Endothelial cell of umbilical vein (primary cell): ENCODE measurements around the gene STX16. TPM values are rescaled to one million over a fixed set of nuclear protein-coding genes. Genes with fewer than 3 reads are reported as not detected.
A peak's percentile ranks its signal among the peaks of the same experiment; 100 is the strongest.

Experiments
- BruUV-seq: library from RNA; stranded (reverse); fragments of 400-500 nt; replicated peaks from 2 replicates; lab custom pipeline; 2021; lab: Mats Ljungman, UMichigan
- CTCF ChIA-PET: fragments of 300-600, 350-600 bp; sonication (Branson Sonifier 250); formaldehyde crosslinking; loops from one replicate; lab custom pipeline; 2021; ENCODE audit warnings: antibody characterized with exemption, inconsistent platforms; lab: Charles Lee
- POLR2A ChIA-PET: fragments of 300-600, 350-600 bp; sonication (Branson Sonifier 250); formaldehyde crosslinking; loops from one replicate; lab custom pipeline; 2021; ENCODE audit warnings: antibody characterized with exemption, inconsistent platforms; lab: Charles Lee
- DNase-seq: peaks from one replicate; pipeline ENCODE4 v3.0.0-alpha.2; 2011; ENCODE audit warnings: low read depth, low spot score
- FAIRE-seq: peaks from 2 replicates; lab custom pipeline; 2011; peaks lifted over from hg19 to GRCh38; lab: Jason Lieb, UNC
- H2AFZ ChIP-seq: 2 replicates; pipeline ENCODE4 v1.6.0; 2012; ENCODE audit warnings: low read depth, low read length, control low read depth, inconsistent platforms
- H3K27ac ChIP-seq: 2 replicates; pipeline ENCODE4 v1.5.1; 2011; ENCODE audit warnings: low read depth, mild to moderate bottlenecking, control low read depth, low read length, moderate library complexity; ENCODE audit not compliant: insufficient read depth
- H3K27me3 ChIP-seq, 2 experiments: 2 replicates each; pipeline versions ENCODE4 v1.6.0 to v1.6.1; 2011; ENCODE audit warnings: low read length in 2 of 2, mixed read lengths in 1 of 2; ENCODE audit not compliant: control insufficient read depth in 2 of 2, insufficient read depth in 2 of 2
- H3K36me3 ChIP-seq, 2 experiments: 2 replicates in 1 of 2; 3 replicates in 1 of 2; pipeline ENCODE4 v1.5.1; 2011; ENCODE audit warnings: low read length in 2 of 2, mild to moderate bottlenecking in 1 of 2, moderate library complexity in 1 of 2; ENCODE audit not compliant: control insufficient read depth in 2 of 2, insufficient read depth in 2 of 2; ENCODE audit errors: extremely low read depth in 1 of 2
- H3K4me1 ChIP-seq: 3 replicates; pipeline ENCODE4 v1.5.1; 2011; ENCODE audit warnings: mild to moderate bottlenecking, low read length; ENCODE audit not compliant: control insufficient read depth, insufficient read depth; ENCODE audit errors: extremely low read depth
- H3K4me2 ChIP-seq: 2 replicates; pipeline ENCODE4 v1.6.1; 2011; ENCODE audit warnings: low read length, control low read depth, mixed read lengths; ENCODE audit not compliant: insufficient read depth
- H3K4me3 ChIP-seq, 3 experiments: fragments of 200-600 bp in 1 of 3; sonication (generic), shearing (Covaris generic) in 1 of 3; replicated peaks in 1 of 3; 2 replicates each; pipeline ENCODE4 v1.5.1; 2011 to 2016; ENCODE audit warnings: control low read depth in 3 of 3, low read length in 3 of 3, mild to moderate bottlenecking in 2 of 3, inconsistent platforms in 1 of 3, low read depth in 1 of 3, moderate library complexity in 1 of 3; ENCODE audit not compliant: insufficient read depth in 1 of 3
- H3K79me2 ChIP-seq: 2 replicates; pipeline ENCODE4 v1.6.0; 2012; ENCODE audit warnings: low read length, inconsistent platforms; ENCODE audit not compliant: control insufficient read depth, insufficient read depth
- H3K9ac ChIP-seq: replicated peaks from 2 replicates; pipeline ENCODE3; 2011; ENCODE audit warnings: low read length, control low read depth; ENCODE audit not compliant: insufficient read depth; ENCODE audit errors: extremely low read depth
- H3K9me1 ChIP-seq: replicated peaks from 3 replicates; pipeline ENCODE4 v1.6.0; 2011; ENCODE audit warnings: mild to moderate bottlenecking, low read length; ENCODE audit not compliant: control insufficient read depth, insufficient read depth; ENCODE audit errors: extremely low read depth
- H3K9me3 ChIP-seq: replicated peaks from 2 replicates; pipeline ENCODE4 v1.5.1; 2012; ENCODE audit warnings: low read length, inconsistent platforms; ENCODE audit not compliant: control insufficient read depth, insufficient read depth
- H4K20me1 ChIP-seq: replicated peaks from 2 replicates; pipeline ENCODE3; 2011; ENCODE audit warnings: mild to moderate bottlenecking, low read length; ENCODE audit not compliant: control insufficient read depth, insufficient read depth; ENCODE audit errors: extremely low read depth
- EZH2 ChIP-seq: IDR thresholded peaks from 2 replicates; pipeline ENCODE4 v1.6.1; 2012; ENCODE audit warnings: borderline replicate concordance, low read depth, mild to moderate bottlenecking, moderate library complexity, low read length, inconsistent platforms; ENCODE audit not compliant: severe bottlenecking
- MYC ChIP-seq: IDR thresholded peaks from one replicate; pipeline ENCODE4 v1.6.1; 2011; ENCODE audit warnings: mild to moderate bottlenecking, low read depth, low read length
- POLR2A ChIP-seq: IDR thresholded peaks from 2 replicates; pipeline ENCODE4 v1.6.1; 2012; ENCODE audit warnings: low read depth, mild to moderate bottlenecking, control low read depth, low read length
- POLR2AphosphoS5 ChIP-seq: IDR thresholded peaks from 2 replicates; pipeline ENCODE4 v1.6.1; 2012; ENCODE audit warnings: low read depth, mild to moderate bottlenecking, control low read depth, low read length, moderate library complexity; ENCODE audit not compliant: insufficient read depth
- dilution Hi-C: fragments of 300-500 bp; cut with MboI; formaldehyde crosslinking; loops from one replicate; pipeline ENCODE4 v1.15.0; 2019; ENCODE audit warnings: low sequenced_read_pairs; ENCODE audit not compliant: extremely low pct_ligation_motif_present
- intact Hi-C: fragments of 100-400 bp; cut with micrococcal nuclease; formaldehyde crosslinking; loops from one replicate; pipeline ENCODE4 v1.10.0; 2022
- polyA plus RNA-seq, 4 experiments: library from polyadenylated mRNA; depleted of rRNA in 3 of 4; stranded (reverse) in 3 of 4; unstranded in 1 of 4; fragments of >200 nt; gene quantifications; 2 replicates each; pipeline versions ENCODE4 v1.2.1 to v1.2.3, GENCODE V29; 2011 to 2012; ENCODE audit warnings: missing spikeins in 1 of 4
- total RNA-seq: library from RNA; stranded (reverse); gene quantifications from 2 replicates; pipeline ENCODE4 v1.2.3, GENCODE V29; 2021

Gene STX16
- total and polyA plus RNA-seq, 2 donors (not counting 3 experiments of a cell fraction or from before 2014, with no cell fraction given), result 43.1 to 63.5 TPM

DNA sequence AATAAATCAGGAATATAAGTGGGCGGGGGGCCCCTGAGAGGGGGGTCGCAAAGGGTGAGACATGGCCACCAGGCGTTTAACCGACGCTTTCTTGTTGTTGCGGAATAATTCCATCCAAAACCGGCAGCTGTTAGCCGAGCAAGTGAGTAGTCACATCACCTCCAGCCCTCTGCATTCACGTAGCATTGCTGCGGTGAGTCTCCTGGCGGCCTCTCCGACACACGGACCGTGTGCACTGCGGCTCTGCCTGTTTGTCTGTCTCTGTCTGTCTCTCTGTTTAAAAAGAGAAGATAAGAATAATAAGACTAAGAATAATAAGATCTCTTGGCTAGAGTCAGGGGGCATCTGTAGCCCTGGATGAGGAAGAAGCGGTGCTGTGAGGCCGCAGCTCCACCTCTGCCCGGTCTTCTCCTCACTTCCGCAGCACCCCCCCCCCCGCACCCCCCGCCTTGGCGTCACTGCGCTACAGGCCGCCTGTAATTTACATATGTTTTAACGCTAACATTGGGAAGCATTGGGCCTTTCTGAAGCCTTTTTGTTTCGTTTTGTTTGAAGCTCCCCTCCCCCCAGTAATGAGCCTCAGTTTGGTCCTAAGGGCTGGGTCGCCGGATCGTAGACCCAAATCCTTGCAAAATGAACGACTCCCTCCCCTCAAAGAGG lies 993 bp downstream of the STX16 start:
- Histone ChIP-seq H3K79me2 (peaks cover 60% of the 10 kb centered on the region), H3K36me3 (peaks cover 0 to 2% of the 10 kb centered on the region in 2 experiments), H3K4me2 (peak overlapping the region; percentile 97), H3K27me3 (no peaks in the 10 kb centered on the region), H4K20me1 (peaks cover 3% of the 10 kb centered on the region), H3K9me1 (no peaks in the 10 kb centered on the region), H3K9me3 (no peaks in the 10 kb centered on the region), H3K4me3 (peak overlapping the region; percentile 86 to 93 (median 89)), H3K9ac (peak overlapping the region; percentile 96), H2AFZ (no peak overlapping the region), H3K4me1 (peaks cover 37% of the 10 kb centered on the region), H3K27ac (peak overlapping the region; percentile 81)
- intact Hi-C loops, result loop anchor here (1.0 to 10.0 kb wide), 7 partner anchors 8 to 415 kb away; partner anchors contain the start of genes GNAS, GNAS-AS1, NPEPL1 and TUBB1
- peak; percentile 75 for TF ChIP-seq POLR2A
- TF ChIP-seq MYC, result no peak
- TF ChIP-seq POLR2AphosphoS5, result peak; percentile 67
- TF ChIP-seq EZH2, result no peak
- DNase-seq (peak; percentile 74), FAIRE-seq (peak; percentile 82)
- ChIA-PET CTCF (interaction anchor here (0.8 to 3.5 kb wide), 11 partner anchors 9 to 256 kb away, joined by 3 to 71 read pairs (median 6); no protein-coding TSS in a partner anchor), POLR2A (interaction anchor here (0.6 to 0.9 kb wide), 3 partner anchors 9 to 244 kb away, joined by 3 read pairs; no protein-coding TSS in a partner anchor)
- BruUV-seq, result TSS peak; percentile 92
- dilution Hi-C loops, result loop anchor here (25.0 kb wide), 1 partner anchor 415 kb away; the partner anchor contains the start of gene ANKRD60
